MCF 10A (cell line): ENCODE results near the gene OTUD7B. TPM values are rescaled to one million over a fixed set of nuclear protein-coding genes. Genes with fewer than 3 reads are reported as not detected.
"Not testable (repeated sequence)": the region's sequence is repeated elsewhere in the genome, so short reads cannot be mapped to it uniquely, and the experiment has no call there.

Experiments used
- Bru-seq: library from RNA; stranded (reverse); fragments of 400-500 nt; gene quantifications from one replicate; lab custom pipeline; 2021; lab: Mats Ljungman, UMichigan
- BruChase-seq, 2 experiments: library from RNA; stranded (reverse); fragments of 400-500 nt; gene quantifications; one replicate each; lab custom pipeline; 2021; lab: Mats Ljungman, UMichigan
- BruUV-seq: library from RNA; stranded (reverse); fragments of 400-500 nt; replicated peaks from 2 replicates; lab custom pipeline; 2021; lab: Mats Ljungman, UMichigan
- CTCF ChIA-PET: fragments of 300-600 bp; sonication (Branson Sonifier 250); formaldehyde crosslinking; extraction: SDS; loops from one replicate; lab custom pipeline; 2021; ENCODE audit warnings: antibody characterized with exemption, inconsistent platforms; lab: Yijun Ruan, JAX
- POLR2A ChIA-PET: fragments of 300-600, 350-650 bp; sonication (Branson Sonifier 250); formaldehyde crosslinking; extraction: SDS; loops from one replicate; lab custom pipeline; 2020; ENCODE audit warnings: antibody characterized with exemption, inconsistent platforms; lab: Yijun Ruan, JAX
- DNase-seq: peaks from one replicate; pipeline ENCODE4 v3.0.0-alpha.2; 2018; ENCODE audit not compliant: unreplicated experiment
- H3K27ac Mint-ChIP-seq: one replicate; pipeline ENCODE4 v1.8.0; 2022; ENCODE audit warnings: mild to moderate bottlenecking, low read depth, mixed read lengths; ENCODE audit not compliant: unreplicated experiment
- H3K27me3 Mint-ChIP-seq: one replicate; pipeline ENCODE4 v1.8.0; 2022; ENCODE audit warnings: mixed read lengths; ENCODE audit not compliant: insufficient read depth, unreplicated experiment
- H3K36me3 Mint-ChIP-seq: one replicate; pipeline ENCODE4 v1.8.0; 2022; ENCODE audit warnings: mild to moderate bottlenecking, moderate library complexity, mixed read lengths; ENCODE audit not compliant: insufficient read depth, unreplicated experiment
- H3K4me1 Mint-ChIP-seq: one replicate; pipeline ENCODE4 v1.8.0; 2022; ENCODE audit warnings: mixed read lengths; ENCODE audit not compliant: insufficient read depth, unreplicated experiment
- H3K4me3 Mint-ChIP-seq: one replicate; pipeline ENCODE4 v1.8.0; 2022; ENCODE audit warnings: mild to moderate bottlenecking, moderate library complexity, mixed read lengths; ENCODE audit not compliant: unreplicated experiment
- H3K9me3 Mint-ChIP-seq: one replicate; pipeline ENCODE4 v1.8.0; 2022; ENCODE audit warnings: mixed read lengths; ENCODE audit not compliant: unreplicated experiment
- intact Hi-C: fragments of 100-400 bp; cut with micrococcal nuclease; formaldehyde crosslinking; loops from 2 replicates; pipeline ENCODE4 v1.14.1; 2022
- long read RNA-seq: library from polyadenylated mRNA; stranded (forward); transcript quantifications from one replicate; pipeline ENCODE4 v2.0.0, GENCODE V29; 2022
- total RNA-seq: library from RNA; stranded (reverse); gene quantifications from 2 replicates; pipeline ENCODE4 v1.2.3, GENCODE V29; 2022
- TF ChIP-seq, protein P1 (sequence below): fragments of 200-600 bp; IDR thresholded peaks from one replicate; pipeline ENCODE4 v1.8.0; 2022; ENCODE audit warnings: antibody characterized with exemption, mild to moderate bottlenecking; ENCODE audit not compliant: unreplicated experiment

OTUD7B gene
- 44.3 and 47.4 TPM in 2 replicates for total RNA-seq
- Bru-seq, nascent RNA = percentile 87 among the genes with signal in this experiment
- BruChase-seq, experiment 1, labeled RNA remaining after a 6-hour chase = percentile 93 among the genes with signal in this experiment
- percentile 91 among the genes with signal in this experiment for BruChase-seq, experiment 2, labeled RNA remaining after a 2-hour chase
- long read RNA-seq, full-length matches to known transcripts = 2 of 12 reads
- long read RNA-seq, partial matches to known transcripts = 1 of 12 reads
- long read RNA-seq, other reads (novel, unspliced or antisense) = 9 of 12 reads

DNA sequence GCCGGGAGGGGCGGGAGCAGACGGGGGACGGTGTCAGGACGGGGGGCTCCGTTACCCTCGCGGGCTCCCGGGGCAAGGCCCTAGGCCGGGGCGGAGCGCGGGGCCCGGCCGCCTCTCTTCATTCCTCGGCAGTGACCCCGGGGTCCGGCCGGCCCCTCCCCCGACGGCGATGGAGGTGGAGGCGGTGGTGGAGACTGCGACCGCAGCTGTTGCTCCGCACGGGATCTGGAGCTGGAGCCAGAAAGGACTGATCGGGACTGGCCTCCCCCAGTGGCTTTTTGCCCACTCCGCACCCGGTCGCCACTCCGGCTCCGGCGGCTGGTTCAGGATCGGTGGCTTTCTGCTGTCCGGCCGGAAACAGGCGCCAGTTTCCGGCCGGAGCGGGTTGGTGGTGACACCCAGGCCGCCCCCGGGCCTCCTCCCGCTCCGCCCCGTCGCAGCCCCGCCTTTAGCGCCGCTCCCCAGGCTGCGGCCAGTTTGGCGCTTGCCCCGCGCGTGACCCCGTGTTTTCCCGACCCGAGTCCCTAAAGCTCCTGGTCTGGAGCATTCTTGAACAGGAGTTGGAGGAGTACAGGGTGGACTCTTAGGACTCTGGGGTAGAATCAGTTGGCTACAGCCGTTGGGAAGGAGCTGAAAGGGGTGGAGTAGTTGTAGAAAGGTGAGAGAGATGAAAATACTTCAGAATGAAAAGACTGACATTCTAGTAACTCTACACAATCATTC lies at the start of gene OTUD7B:
Gene OTUD7B, minus strand, starts transcription at position 334 of the 723 bp plus-strand sequence. CDS start 33,216 bp downstream, outside the sequence.
- TF ChIP-seq, protein P1, sequence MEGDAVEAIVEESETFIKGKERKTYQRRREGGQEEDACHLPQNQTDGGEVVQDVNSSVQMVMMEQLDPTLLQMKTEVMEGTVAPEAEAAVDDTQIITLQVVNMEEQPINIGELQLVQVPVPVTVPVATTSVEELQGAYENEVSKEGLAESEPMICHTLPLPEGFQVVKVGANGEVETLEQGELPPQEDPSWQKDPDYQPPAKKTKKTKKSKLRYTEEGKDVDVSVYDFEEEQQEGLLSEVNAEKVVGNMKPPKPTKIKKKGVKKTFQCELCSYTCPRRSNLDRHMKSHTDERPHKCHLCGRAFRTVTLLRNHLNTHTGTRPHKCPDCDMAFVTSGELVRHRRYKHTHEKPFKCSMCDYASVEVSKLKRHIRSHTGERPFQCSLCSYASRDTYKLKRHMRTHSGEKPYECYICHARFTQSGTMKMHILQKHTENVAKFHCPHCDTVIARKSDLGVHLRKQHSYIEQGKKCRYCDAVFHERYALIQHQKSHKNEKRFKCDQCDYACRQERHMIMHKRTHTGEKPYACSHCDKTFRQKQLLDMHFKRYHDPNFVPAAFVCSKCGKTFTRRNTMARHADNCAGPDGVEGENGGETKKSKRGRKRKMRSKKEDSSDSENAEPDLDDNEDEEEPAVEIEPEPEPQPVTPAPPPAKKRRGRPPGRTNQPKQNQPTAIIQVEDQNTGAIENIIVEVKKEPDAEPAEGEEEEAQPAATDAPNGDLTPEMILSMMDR = no peak
- Mint-ChIP-seq H3K4me1 (peaks cover 29% of the 10 kb centered on the region), H3K27me3 (no peaks in the 10 kb centered on the region), H3K9me3 (no peaks in the 10 kb centered on the region), H3K4me3 (peak within 1 kb of the TSS; percentile 95), H3K36me3 (peaks cover 5% of the 10 kb centered on the region), H3K27ac (peak within 1 kb of the TSS; percentile 95)
- BruUV-seq = no TSS peak
- intact Hi-C loops = loop anchor here (1.0 kb wide), 1 partner anchor 57 kb away; the partner anchor contains the start of gene VPS45
- ChIA-PET CTCF (interaction anchor here (0.6 to 5.8 kb wide), 14 partner anchors 15 to 177 kb away, joined by 3 to 39 read pairs (median 4); partner anchors contain the start of gene VPS45), POLR2A (interaction anchor here (0.6 to 9.8 kb wide), 48 partner anchors 12 to 566 kb away, joined by 3 to 316 read pairs (median 7); partner anchors contain the start of genes ANP32E, APH1A, BOLA1 and C1orf54)
- peak; percentile 91 for DNase-seq

GRCh38 chr1:150060260-150060659 lies 49.7 kb upstream of the OTUD7B start:
- Mint-ChIP-seq H3K27me3 (no peaks in the 10 kb centered on the region), H3K4me3 (no peak overlapping the region), H3K9me3 (no peaks in the 10 kb centered on the region), H3K4me1 (peaks cover 18% of the 10 kb centered on the region), H3K36me3 (no peaks in the 10 kb centered on the region), H3K27ac (no peak overlapping the region)
- CTCF ChIA-PET = interaction anchor here (0.6 to 1.6 kb wide), 3 partner anchors 9 to 169 kb away, joined by 3 to 6 read pairs (median 4); no protein-coding TSS in a partner anchor
- TF ChIP-seq, protein P1 = no peak
- intact Hi-C loops = no loop called here
- no peak for DNase-seq
- POLR2A ChIA-PET = interaction anchor here (0.7 to 2.9 kb wide), 4 partner anchors 50 to 173 kb away, joined by 3 to 16 read pairs (median 6); partner anchors contain the start of gene OTUD7B
- BruUV-seq = no TSS peak

GRCh38 chr1:150056407-150056806 lies 45.9 kb upstream of the OTUD7B start:
- no peaks in the 10 kb centered on the region for H3K27me3 Mint-ChIP-seq
- TF ChIP-seq, protein P1 = no peak
- CTCF ChIA-PET = interaction anchor here (9.4 kb wide), 1 partner anchor 96 kb away, joined by 103 read pairs; no protein-coding TSS in a partner anchor

GRCh38 chr1:150055507-150055906 lies 45.0 kb upstream of the OTUD7B start:
- H3K4me1 Mint-ChIP-seq, H3K9me3 Mint-ChIP-seq, H3K36me3 Mint-ChIP-seq, intact Hi-C loops, H3K27ac Mint-ChIP-seq, H3K4me3 Mint-ChIP-seq, BruUV-seq, DNase-seq, H3K27me3 Mint-ChIP-seq: not testable (repeated sequence)
- ChIA-PET POLR2A (interaction anchor here (0.6 to 6.3 kb wide), 2 partner anchors 11 to 22 kb away, joined by 3 to 34 read pairs; partner anchors contain the start of gene VPS45), CTCF (interaction anchor here (0.6 to 9.4 kb wide), 3 partner anchors 95 to 110 kb away, joined by 3 to 103 read pairs (median 3); no protein-coding TSS in a partner anchor)

More at GRCh38 chr1:150056407-150056806, 45.9 kb upstream of the OTUD7B start:
- POLR2A ChIA-PET = interaction anchor here (0.7 to 6.3 kb wide), 3 partner anchors 10 to 170 kb away, joined by 3 to 34 read pairs (median 21); partner anchors contain the start of gene VPS45
- no peak for DNase-seq
- no TSS peak for BruUV-seq
- Mint-ChIP-seq H3K4me1 (peaks cover 9% of the 10 kb centered on the region), H3K27ac (no peak overlapping the region), H3K36me3 (no peaks in the 10 kb centered on the region), H3K9me3 (no peaks in the 10 kb centered on the region), H3K4me3 (no peak overlapping the region)
- intact Hi-C loops = no loop called here
